GM12891 (cell line): ENCODE results near the gene FDX1.

Experiments used
- POLR2A ChIP-seq: IDR thresholded peaks from 2 replicates; pipeline ENCODE4 v1.6.1; 2011; ENCODE audit warnings: low read depth, low read length, control low read depth
- POLR2AphosphoS5 ChIP-seq: IDR thresholded peaks from 2 replicates; pipeline ENCODE4 v1.6.1; 2011; ENCODE audit warnings: low read depth, low read length, control low read depth
- POU2F2 ChIP-seq: IDR thresholded peaks from 2 replicates; pipeline ENCODE4 v1.6.1; 2011; ENCODE audit warnings: low read depth, mild to moderate bottlenecking, control low read depth, low read length, moderate library complexity
- SPI1 ChIP-seq: IDR thresholded peaks from 2 replicates; pipeline ENCODE4 v1.6.1; 2011; ENCODE audit warnings: low read depth, low read length, control low read depth
- TAF1 ChIP-seq: IDR thresholded peaks from 2 replicates; pipeline ENCODE4 v1.6.1; 2011; ENCODE audit warnings: low read depth, low read length, control low read depth

- TF ChIP-seq POLR2AphosphoS5 (no peak), POLR2A (no peak), TAF1 (no peak), POU2F2 (no peak), SPI1 (no peak)
Observed at GRCh38 chr11:110447897-110448745, 18.4 kb downstream of the FDX1 start.
